Activated CD4-positive, CD25-positive, alpha-beta regulatory T cell treated with anti-CD3 and anti-CD28 coated beads, Interleukin-2, amount 50 U/mL, for 24 hours (primary cell): ENCODE measurements around the gene TRIM44.
"Not testable (repeated sequence)": the region's sequence is repeated elsewhere in the genome, so short reads cannot be mapped to it uniquely, and the experiment has no call there.

Experiments
- ATAC-seq, 2 donors: fragments of 150-1000 bp; cut with Tn5 transposase; one replicate each; pipeline ENCODE4 v1.10.0; 2021; ENCODE audit warnings: mild to moderate bottlenecking in 1 of 2, moderate library complexity in 1 of 2

TRIM44 gene

DNA sequence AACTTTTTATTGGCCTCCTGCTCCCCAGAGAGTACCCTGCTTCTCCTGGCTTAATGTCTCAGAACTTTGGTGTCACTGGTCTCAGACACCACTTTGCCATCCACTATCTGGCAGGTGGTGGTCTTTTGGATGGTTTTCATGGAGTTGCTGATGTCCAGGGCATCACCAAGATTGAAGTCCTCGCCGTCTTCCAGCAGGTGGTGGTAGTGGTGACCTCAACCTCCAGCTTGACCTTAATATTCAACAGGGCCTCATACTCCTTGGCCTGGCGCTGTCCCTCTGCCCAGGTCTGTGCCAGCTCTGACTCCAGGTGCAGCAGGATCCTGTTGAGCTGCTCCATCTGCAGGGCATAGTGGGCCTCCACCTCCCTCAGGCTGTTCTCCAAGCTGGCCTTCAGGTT lies 197.6 kb downstream of the TRIM44 start:
- ATAC-seq = not testable (repeated sequence)

DNA sequence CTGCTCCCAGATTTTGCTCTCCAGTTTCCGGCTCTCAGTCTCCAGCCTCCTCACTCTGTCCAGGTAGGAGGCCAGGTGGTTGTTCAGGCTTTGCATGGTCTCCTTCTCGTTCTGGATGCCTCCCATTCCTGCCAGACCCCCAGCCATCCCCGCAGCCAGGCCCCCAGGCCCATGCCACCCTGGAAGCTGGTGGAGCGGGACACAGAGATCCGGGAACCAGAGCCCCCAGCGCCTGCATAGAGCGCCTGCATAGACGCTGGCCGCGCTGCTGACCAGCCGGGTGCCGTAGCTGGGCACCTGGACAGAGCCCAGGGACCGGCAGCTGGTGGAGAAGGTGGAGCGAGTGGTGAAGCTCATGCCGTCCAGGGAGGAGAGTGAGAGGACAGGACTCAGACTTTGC lies 198.6 kb downstream of the TRIM44 start:
- ATAC-seq = no peak

DNA sequence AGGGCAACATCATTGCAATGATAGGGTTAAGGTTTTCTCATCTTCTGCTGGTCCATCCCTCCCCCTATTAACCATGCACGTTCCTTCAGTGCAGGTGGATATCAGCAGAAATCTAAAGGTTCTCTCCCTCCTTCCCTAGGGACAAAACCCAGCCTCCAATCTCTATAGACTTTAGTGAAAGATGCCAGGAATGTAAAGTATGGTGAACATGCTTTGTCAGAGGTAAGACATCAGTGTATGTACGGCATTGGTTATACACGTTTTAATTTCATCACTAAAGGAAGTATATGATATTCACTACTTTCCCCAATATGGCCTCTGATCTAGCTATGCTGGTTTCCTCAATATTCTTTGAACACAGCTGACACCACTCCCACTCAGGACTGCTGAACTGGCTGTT lies 200.1 kb downstream of the TRIM44 start:
- no peak for ATAC-seq

DNA sequence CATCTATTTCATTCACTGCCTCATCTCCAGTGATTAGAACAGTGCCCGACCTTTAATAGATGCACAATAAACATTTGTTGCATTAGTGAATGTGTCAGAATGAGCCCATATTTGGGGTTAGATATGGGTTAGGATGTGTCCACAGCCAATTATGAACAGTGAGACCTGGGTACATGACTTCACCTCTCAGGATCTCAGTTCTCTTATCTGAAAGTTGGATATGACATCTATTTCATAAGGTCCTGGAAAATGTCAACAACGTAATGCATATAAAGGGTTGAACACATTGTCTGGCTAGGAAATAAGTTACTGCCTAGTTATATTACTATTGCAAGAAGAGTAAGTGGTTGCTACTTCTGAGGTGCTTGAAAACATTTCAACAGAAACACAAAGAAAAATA lies 201.6 kb downstream of the TRIM44 start:
- no peak for ATAC-seq

DNA sequence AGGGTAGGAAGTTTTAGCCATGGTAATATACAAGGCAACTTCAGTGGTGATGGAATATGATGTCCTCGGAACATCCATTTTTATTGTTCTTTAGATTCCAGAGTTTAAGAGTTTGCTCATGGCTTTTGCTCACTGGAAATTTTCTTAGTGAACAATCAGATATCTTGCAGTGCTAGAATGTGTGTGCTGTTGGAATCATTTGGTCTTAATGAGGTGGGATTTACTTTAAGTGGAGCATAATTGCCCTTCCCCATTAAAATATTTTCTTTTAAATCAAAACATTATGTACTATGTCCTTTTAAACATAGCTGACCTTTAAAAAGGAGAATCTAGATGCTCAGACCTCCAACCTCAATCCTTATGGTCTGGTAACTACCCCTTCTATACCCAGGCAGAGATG lies 204.0 kb downstream of the TRIM44 start:
- no peak for ATAC-seq
